NK-92 treated with Interleukin-12 subunit alpha and Interleukin-12 subunit beta, amount 100 ng/mL, for 24 hours (cell line): ENCODE results near the gene MAPK9.

ENCODE experiments used
- DNase-seq: peaks from one replicate; lab custom pipeline; 2025; lab: John Stamatoyannopoulos, UW

The MAPK9 gene

DNA sequence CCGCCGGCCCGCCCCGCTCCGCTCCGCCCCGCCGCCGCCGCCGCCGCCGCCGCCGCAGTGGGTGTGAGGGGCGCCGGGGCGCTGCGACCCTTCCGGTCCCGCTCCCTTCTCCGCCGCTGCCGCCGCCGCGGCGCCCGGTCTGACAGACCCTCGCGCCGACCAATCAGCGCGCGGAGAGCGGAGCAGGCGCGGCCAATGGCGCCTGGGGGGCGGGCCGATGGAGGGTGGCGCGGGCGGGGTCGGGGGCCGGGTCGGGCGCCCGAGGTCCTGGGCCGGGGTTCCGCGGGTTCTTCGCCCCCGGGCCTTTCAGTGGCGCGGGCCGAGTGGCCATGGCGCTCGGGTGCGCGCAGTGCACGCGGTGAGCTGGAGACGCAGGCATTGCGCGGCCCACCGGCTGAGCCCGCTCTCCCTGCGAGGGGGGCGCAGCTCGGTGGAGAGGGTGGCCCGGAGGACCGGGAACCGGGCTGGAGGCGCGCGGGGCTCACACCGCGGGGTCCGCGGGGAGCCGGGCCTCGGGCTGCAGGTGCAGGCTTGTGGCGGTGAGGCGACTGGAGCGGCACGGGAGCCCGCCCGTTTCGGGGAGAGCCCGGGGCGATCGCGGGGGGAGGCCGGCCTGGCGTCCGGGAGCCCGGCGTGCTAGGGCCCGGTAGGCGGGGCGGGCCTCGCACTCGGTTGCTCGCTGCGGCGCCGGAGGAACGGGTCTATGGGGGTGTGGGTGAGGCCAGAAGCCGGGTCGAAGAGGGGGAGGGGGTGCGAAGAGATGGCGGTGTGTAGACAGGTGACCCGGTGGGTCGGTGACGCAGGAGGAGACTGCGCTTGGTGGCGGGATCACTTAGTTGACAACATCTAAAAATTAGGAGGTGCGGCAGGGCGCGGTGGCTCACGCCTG is at the start of gene MAPK9:
Gene MAPK9, minus strand, starts transcription at position 141 of the 889 bp plus-strand sequence. CDS start 11,522 bp downstream, outside the sequence.
- DNase-seq: peak; percentile 73

DNA sequence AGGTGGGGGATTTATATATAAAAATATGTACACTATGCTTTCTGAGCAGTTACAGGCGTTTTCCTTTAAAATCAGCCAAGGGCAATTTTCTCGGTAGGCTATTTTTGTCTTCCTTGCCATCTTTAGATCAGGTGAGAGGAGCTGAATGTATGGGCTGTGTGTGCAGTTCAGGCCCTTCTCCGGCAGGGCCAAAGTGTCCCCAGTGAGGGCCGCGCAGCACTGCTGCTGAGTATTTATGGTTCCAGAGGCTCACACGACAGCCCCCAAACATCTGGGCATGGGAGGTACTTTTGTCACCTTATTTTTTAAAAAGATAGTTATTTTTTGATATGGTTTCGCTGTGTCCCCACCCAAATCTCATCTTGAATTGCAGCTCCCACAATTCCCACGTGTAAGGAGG is 49.7 kb upstream of the MAPK9 start:
- DNase-seq: no peak

GRCh38 chr5:180340856-180341255 is 49.0 kb upstream of the MAPK9 start:
- DNase-seq: no peak

DNA sequence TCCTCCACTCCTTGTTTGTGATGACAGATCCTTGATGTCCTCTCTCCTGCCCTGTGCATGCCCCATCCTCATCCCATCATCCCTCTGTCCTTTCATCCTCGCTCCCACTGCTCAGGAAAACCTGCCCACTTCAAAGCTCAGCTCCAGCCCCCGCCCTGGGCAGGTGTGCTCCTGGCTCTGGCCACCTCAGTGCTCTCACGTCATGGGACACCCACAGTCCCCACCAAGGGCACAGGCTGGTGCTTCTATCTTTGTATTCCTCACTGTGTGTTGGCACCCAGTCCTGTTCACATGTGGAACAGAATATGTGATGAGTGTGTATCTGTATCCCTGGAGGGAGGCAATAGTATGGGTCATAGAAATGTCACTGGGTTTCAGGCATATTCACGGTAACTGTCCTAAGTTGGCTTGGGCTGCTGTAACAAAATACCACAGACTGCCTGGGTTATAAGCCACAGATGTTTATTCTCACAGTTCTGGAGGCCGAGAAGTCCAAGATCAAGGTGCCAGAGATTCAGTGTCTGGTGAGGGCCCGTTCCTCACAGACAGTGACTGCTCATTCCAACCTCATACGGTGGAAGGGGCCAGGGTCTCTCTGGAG is 47.8 kb upstream of the MAPK9 start:
- DNase-seq: no peak

GRCh38 chr5:180338001-180338707 is 46.3 kb upstream of the MAPK9 start:
- DNase-seq: no peak

GRCh38 chr5:180336234-180337020 is 44.5 kb upstream of the MAPK9 start:
- DNase-seq: no peak

DNA sequence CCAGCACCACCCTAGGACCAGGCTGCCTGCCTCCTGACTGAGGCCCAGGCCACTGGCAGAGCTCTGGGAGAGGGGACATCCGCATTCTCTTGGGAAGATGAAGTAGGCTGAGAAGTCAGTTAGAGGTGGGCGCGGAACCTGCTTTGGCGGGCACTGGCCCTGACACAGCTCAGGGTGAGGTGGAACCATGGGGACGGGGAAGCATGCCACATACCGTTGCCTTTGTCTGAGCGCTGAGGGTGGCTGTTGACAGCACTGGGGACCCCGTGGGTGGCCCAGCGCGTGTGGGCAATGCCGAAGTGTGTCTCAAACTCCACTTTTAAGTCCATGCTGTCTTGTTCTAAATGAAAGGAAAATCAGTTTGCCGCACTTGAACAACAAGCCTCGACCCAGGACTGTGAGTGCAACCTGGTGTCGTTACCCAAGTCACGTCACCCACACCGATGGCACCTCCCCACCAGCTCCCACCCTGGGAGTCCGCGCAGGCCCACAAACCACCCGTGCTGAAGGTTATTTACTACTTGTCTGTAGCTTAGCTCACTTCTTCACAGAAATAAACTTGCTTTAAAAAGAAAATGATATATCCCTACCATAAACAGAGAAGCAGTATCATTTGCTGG is 43.8 kb upstream of the MAPK9 start:
- DNase-seq: no peak

- DNase-seq: no peak
These were observed 43.1 kb upstream of the MAPK9 start for GRCh38 chr5:180334751-180335613.

- no peak for DNase-seq
These were observed 42.3 kb upstream of the MAPK9 start for GRCh38 chr5:180334176-180334575.

- DNase-seq: no peak
These were observed 41.8 kb upstream of the MAPK9 start for GRCh38 chr5:180333661-180334060.

GRCh38 chr5:180332861-180333260 is 41.0 kb upstream of the MAPK9 start:
- no peak for DNase-seq

- DNase-seq: no peak
These were observed 40.2 kb upstream of the MAPK9 start for GRCh38 chr5:180332051-180332517.

- no peak for DNase-seq
These were observed 39.7 kb upstream of the MAPK9 start for GRCh38 chr5:180331647-180331950.

DNA sequence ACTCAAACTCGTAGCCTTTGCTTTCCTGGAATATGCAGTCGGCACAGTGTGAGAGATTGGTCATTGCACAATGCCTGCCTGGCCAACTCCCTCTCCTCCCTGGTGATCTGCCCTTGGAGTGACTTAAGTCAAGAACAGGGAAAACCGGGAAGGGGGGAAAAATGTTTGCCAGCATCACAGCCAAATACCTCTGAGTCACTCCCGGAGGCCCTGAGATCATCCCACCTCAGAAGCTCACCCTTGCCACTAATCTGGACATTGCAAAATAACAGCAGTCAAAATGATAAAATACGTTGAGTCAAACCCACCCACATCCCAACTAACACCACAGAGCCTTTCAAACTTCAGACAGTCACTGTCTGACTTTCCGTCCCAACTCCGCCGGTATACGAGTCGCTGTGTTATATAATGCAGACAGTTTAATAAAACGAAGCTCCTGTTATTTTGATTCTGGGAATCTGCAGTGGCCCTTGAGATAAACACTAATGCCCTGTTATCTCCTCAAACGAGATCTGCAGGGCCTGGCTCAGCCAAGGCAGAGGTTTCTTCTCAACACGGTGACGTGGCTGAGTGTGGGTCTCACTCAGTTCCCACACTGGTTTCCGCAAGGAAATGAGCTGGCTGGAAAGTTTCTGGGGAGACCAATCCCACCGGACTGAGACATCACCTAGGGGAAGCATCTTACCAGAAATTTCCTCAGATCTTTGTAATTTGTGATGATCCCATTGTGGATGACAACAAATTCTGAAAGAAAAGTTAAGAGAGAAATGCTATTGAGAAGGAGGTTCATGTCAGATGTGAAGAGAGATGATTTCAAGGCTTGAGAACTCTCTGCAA is 39.1 kb upstream of the MAPK9 start:
- DNase-seq: no peak

DNA sequence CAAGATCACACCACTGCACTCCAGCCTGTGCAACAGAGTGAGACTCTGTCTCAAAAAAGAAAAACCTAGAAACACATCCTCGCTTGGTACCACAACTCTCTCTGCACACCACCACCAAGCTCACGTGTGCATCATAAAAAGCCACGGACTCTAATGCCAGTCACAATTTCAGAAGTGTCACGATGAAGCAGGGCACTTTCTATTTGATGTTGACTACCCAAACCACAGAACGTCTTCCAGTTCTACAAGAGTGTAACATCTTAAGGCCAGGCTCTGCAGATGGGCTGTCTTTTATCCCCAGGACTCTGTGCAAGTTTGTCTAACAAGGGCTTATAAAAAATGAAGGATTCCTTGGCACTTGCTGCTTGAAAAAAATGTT is 38.4 kb upstream of the MAPK9 start:
- DNase-seq: no peak

DNA sequence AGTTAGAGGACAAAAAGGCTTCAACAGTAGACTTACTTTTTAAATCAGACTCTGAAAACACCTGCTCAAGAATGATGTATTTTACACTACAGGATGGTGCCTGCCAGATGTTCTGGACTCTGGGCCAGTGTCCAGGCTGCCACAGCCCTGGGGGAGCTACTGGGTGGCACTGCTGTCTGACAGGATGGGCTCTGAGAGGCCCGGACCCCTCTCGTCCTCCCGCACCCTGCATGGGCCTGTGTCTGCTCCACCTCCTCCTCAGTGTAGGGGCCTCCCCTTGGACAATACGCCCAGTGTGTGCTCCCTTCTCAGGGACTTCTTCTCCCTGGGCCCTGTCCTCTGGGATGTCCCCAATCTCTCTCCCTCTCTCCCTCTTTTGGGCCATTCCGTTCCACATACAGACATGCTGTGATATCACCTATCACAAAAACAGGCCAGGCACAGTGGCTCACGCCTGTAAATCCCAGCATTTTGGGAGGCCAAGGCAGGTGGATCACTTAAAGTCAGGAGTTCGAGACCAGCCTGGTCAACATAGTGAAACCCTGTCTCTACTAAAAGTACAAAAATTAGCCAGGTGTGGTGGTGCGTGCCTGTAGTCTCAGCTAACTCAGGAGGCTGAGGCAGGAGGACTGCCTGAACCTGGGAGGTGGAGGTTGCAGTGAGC is 37.9 kb upstream of the MAPK9 start:
- no peak for DNase-seq

DNA sequence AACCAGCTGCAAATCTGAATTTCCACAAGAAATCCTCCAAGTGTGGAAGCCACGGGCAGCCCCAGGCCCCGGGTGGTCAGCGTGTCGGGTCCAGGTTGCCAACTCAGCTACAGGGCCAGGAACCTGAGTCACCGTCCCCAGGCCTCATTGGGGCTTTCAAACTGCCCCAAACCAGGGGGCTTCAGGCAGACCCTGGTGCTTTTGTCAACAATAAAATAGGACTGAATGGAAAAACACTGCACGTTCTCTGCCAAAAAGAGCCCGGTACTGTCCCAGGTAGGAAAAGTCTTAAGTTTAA is 37.2 kb upstream of the MAPK9 start:
- no peak for DNase-seq

GRCh38 chr5:180328296-180329137 is 36.6 kb upstream of the MAPK9 start:
- DNase-seq: peak; percentile 60
